Skin epidermis (tissue), 12 donors: ENCODE data around the gene BABAM2.

ENCODE experiments used
- H3K27ac ChIP-seq, 21 experiments: fragments of 200-600 bp; sonication (generic) in 11 of 21; one replicate each; pipeline ENCODE4 v1.5.0; 2020; ENCODE audit warnings: mild to moderate bottlenecking in 3 of 21, inconsistent platforms in 2 of 21, moderate library complexity in 2 of 21
- H3K4me3 ChIP-seq, 7 experiments: fragments of 200-600 bp; sonication (generic) in 2 of 7; one replicate each; pipeline ENCODE4 v1.5.0; 2020; ENCODE audit warnings: inconsistent platforms in 2 of 7, mild to moderate bottlenecking in 2 of 7, moderate library complexity in 1 of 7

Gene BABAM2

GRCh38 chr2:28045676-28046351, 155.3 kb downstream of the BABAM2 start:
- H3K4me3 ChIP-seq: no peak overlapping the region
- H3K27ac ChIP-seq: peak overlapping the region in 2 of 21 experiments; percentile 34 to 56

DNA sequence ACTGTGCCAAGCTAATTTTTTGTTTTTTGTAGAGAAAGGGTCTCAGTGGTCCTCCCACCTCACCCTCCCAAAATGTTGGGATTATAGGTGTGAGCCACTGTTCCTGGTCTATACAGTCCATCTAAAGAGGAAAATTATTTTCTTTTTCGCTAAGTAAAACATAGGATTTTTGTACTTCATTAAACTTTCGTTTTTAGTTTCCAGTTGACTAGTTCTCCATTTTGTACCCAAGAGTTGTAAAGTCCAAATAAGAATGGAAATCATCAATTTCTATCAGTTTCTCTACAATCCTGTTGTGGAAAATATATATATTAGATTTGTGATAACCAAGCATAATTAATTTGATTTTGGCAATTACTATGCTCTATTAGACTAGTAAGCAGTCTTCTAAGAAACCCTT, 156.4 kb downstream of the BABAM2 start:
- Histone ChIP-seq H3K4me3 (no peak overlapping the region), H3K27ac (peak overlapping the region in 11 of 21 experiments; percentile 6 to 69 (median 39))

DNA sequence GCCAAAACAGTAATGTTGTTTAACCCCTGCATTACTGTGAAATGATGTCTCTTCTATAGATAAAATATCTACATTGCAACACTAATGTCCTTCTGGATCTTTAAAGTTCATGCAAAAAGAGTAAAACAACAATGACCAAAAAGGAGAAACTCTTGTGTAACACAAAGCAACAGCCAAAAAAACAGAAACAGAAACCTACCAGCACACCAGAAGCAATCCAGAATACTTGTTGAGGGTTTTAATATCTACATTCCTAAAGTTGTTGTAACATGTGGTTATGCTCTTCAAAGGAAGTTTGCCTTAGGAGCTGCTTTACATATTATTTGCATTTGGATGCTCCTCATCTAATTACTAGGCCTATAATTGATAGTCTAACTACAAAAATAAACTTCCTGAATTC, 157.2 kb downstream of the BABAM2 start:
- no peak overlapping the region for H3K4me3 ChIP-seq
- peak overlapping the region in 8 of 21 experiments; percentile 11 to 69 (median 54) for H3K27ac ChIP-seq

- Histone ChIP-seq H3K27ac (peak overlapping the region in 4 of 21 experiments; percentile 34 to 68 (median 48)), H3K4me3 (no peak overlapping the region)
Observed at GRCh38 chr2:28048341-28048740, 157.8 kb downstream of the BABAM2 start.

- Histone ChIP-seq H3K4me3 (no peak overlapping the region), H3K27ac (peak overlapping the region in 1 of 21 experiments; percentile 34)
Observed at GRCh38 chr2:28049416-28049815, 158.9 kb downstream of the BABAM2 start.

GRCh38 chr2:28049899-28050298, 159.4 kb downstream of the BABAM2 start:
- Histone ChIP-seq H3K27ac (no peak overlapping the region), H3K4me3 (no peak overlapping the region)

GRCh38 chr2:28052691-28053090, 162.2 kb downstream of the BABAM2 start:
- Histone ChIP-seq H3K27ac (peak overlapping the region in 2 of 21 experiments; percentile 35 to 37), H3K4me3 (no peak overlapping the region)

DNA sequence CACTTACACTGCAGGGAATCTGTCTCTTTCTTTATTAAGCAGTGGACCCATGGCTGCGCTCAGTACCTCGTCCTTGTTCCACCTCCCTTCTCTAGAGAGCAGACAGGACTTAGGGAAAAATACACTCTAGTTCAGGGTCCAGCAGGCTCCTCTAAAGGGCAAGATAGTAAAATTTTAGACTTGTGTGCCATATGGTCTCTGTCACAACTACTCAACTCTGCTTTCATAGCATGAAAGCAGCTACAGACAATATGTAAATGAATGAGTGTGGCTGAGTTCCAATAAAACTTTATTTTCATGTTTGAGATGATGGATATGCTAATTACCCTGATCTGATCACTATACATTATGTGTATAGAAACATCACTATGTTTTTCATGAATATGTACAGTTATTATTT, 163.1 kb downstream of the BABAM2 start:
- no peak overlapping the region for H3K4me3 ChIP-seq

DNA sequence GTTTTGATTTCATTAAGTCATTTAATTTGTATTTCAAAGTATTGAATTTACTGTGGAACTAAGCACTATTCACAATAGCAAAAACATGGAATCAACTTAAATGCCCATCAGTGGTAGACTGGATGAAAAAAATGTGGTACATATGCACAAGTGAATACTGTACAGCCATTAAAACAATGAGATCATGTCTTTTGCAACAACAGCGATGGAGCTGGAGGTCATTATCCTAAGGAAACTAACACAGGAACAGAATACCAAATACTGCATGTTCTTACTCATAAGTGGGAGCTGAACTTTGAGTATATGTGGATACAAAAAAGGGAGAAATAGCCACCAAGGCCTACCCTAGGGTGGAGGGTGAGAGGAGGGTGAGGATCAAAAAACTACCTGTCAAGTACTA, 164.4 kb downstream of the BABAM2 start:
- Histone ChIP-seq H3K27ac (no peak overlapping the region), H3K4me3 (no peak overlapping the region)

More for the DNA sequence above, 163.1 kb downstream of the BABAM2 start:
- peak overlapping the region in 4 of 21 experiments; percentile 23 to 70 (median 36) for H3K27ac ChIP-seq

DNA sequence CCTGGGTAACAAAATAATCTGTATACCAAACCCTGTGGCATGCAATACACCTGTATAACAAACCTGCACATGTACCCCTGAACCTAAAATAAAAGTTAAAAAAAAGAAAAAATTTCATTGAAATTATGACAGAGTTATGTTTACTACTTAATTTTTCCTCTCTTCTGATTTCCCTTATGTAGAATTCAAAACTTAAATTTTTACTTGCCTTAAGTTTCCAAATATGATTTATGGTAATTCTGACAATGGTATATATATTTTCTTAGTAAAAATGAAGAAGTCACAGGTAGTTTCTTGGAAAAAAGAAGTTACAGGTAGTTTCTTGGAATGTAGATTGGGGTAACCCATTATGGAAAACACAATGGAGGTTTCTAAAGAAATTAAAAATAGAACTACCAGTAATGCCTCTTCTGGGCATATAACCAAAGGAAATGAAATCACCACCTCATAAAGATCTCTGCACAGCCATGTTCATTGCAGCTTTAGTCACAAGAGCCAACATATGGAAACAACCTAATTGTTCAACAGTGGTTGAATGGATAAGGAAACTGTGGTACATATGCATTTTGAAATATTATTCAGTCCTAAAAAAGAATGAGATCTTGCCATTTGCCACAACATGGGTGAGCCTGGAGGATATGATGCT, 164.9 kb downstream of the BABAM2 start:
- H3K27ac ChIP-seq: no peak overlapping the region
- no peak overlapping the region for H3K4me3 ChIP-seq

GRCh38 chr2:28058791-28059190, 168.3 kb downstream of the BABAM2 start:
- Histone ChIP-seq H3K27ac (no peak overlapping the region), H3K4me3 (no peak overlapping the region)

DNA sequence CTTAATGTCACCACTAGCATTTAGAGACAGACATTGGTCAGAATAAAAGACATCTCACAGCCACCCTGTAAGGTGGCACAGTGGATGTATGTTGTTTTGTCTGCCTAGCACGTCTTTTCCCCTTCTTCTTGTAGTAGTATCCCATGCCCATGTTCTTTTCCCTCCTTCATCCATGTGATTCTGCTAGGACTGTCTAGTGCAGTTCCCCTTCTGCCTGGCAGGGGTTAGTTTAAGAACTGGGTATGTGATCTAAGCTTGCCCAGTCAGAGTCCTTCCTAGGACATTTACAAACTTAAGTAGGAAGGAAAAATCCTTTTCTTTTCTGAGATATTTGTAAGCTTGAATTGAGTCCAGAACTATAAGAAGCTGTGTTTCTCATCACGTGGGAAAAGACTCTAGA, 172.3 kb downstream of the BABAM2 start:
- Histone ChIP-seq H3K27ac (peak overlapping the region in 9 of 21 experiments; percentile 9 to 64 (median 14)), H3K4me3 (no peak overlapping the region)

DNA sequence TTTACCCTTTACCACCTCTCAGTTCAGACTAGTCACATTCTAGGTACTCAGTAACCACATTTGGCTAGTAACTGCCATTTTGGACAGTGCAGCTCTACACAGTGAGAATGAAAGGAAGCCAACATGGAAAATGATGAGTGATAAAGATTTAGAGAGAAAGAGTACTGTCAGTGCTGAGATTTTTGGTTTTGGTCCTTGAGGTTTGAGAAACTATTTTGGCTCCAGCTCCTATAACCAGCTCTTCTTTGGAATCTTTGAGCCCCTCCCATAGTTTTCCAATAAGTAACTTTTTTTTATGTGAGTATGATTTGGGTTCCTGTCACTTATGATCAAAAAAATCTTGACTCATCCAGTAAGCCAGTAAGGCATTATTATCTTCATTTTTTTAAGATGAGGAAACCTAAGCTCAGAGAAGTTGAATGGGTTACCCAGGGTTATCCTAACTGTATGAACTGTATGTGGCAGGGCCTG, 173.0 kb downstream of the BABAM2 start:
- Histone ChIP-seq H3K4me3 (no peak overlapping the region), H3K27ac (peak overlapping the region in 8 of 21 experiments; percentile 14 to 64 (median 52))

DNA sequence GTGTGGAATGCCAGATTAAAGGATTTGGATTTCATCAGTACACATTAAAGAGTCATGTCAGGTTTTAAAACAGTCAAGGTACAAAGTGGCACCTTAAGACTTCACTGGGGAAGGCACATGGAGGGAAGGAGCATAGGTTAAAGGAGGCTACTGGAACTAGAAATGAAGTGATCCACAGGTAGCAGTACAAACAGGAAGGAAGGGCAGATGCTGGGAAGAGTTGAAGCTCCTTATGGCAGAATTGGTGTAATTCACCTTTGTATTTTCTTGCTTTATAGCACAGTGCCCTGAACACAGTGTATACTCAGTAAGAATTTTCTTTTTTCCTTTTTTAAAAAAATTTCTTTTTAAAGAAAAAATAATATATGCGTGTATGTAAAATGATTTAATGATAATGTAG, 177.1 kb downstream of the BABAM2 start:
- Histone ChIP-seq H3K4me3 (no peak overlapping the region), H3K27ac (no peak overlapping the region)

GRCh38 chr2:28068088-28068487, 177.6 kb downstream of the BABAM2 start:
- H3K4me3 ChIP-seq: no peak overlapping the region
- no peak overlapping the region for H3K27ac ChIP-seq

GRCh38 chr2:28068527-28068926, 178.0 kb downstream of the BABAM2 start:
- no peak overlapping the region for H3K27ac ChIP-seq
- H3K4me3 ChIP-seq: no peak overlapping the region

DNA sequence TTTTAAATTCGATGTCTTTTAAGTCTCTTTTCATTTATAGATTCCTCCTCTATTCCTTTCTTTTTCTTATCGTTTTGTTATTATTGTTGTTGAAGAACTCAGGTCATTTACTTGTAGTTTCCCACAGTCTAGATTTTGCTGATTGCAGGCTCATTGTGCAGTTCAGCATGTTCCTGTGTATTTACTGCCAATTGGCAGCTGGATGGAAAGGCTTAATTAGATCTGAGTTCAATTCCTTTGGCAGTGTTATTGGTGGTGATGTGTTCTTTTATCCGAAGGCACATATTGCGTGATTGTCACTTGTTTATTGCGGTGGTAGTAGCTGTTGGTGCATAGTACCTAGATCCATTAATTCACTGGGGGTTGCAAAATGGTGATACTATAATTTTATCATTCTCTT, 180.7 kb downstream of the BABAM2 start:
- Histone ChIP-seq H3K4me3 (no peak overlapping the region), H3K27ac (no peak overlapping the region)

DNA sequence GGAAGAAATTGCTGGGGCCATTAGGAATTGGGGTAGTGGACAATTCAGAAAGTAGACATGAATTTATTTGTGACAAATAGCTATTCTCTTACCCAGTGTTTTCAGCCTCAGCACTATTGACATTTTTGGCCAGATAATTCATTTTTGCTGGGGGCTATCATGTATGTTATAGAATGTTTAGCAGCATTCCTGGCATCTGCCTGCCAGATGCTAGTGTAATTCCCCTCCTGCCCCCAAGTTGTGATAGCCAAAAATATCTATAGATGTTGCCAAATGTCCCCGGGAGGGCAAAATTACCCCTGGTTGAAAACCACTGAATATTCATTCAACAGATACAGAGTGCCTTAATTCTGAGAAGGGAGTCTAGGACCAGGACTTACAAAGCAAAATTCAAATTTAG, 183.6 kb downstream of the BABAM2 start:
- no peak overlapping the region for H3K4me3 ChIP-seq

GRCh38 chr2:28080911-28081310, 190.4 kb downstream of the BABAM2 start:
- H3K27ac ChIP-seq: peak overlapping the region in 10 of 21 experiments; percentile 4 to 88 (median 58)

More for the DNA sequence above, 183.6 kb downstream of the BABAM2 start:
- no peak overlapping the region for H3K27ac ChIP-seq

GRCh38 chr2:28082131-28082530, 191.6 kb downstream of the BABAM2 start:
- no peak overlapping the region for H3K4me3 ChIP-seq
- H3K27ac ChIP-seq: peak overlapping the region in 6 of 21 experiments; percentile 3 to 88 (median 38)

More at GRCh38 chr2:28080911-28081310, 190.4 kb downstream of the BABAM2 start:
- no peak overlapping the region for H3K4me3 ChIP-seq

- H3K4me3 ChIP-seq: no peak overlapping the region
- peak overlapping the region in 5 of 21 experiments; percentile 10 to 88 (median 45) for H3K27ac ChIP-seq
Observed at GRCh38 chr2:28083476-28083875, 192.9 kb downstream of the BABAM2 start.
